ENCODE measurements around the gene TRPV4.

TRPV4 gene

GRCh38 chr12:109760930-109761921 lies 72.0 kb downstream of the TRPV4 start:
- DNase-seq: no peak

GRCh38 chr12:109760031-109760929 lies 72.9 kb downstream of the TRPV4 start:
- no peak for DNase-seq

- DNase-seq: no peak
Measured at GRCh38 chr12:109759595-109759994, 73.6 kb downstream of the TRPV4 start.

GRCh38 chr12:109758426-109759420 lies 74.5 kb downstream of the TRPV4 start:
- DNase-seq: no peak

- no peak for DNase-seq
Measured at GRCh38 chr12:109757671-109758265, 75.4 kb downstream of the TRPV4 start.

- DNase-seq: no peak
Measured at GRCh38 chr12:109756457-109756856, 76.7 kb downstream of the TRPV4 start.

GRCh38 chr12:109753959-109754358 lies 79.2 kb downstream of the TRPV4 start:
- DNase-seq: no peak

GRCh38 chr12:109753054-109753401 lies 80.2 kb downstream of the TRPV4 start:
- DNase-seq: no peak

- DNase-seq: no peak
Measured at GRCh38 chr12:109752117-109753053, 80.8 kb downstream of the TRPV4 start.

GRCh38 chr12:109744986-109745942 lies 87.9 kb downstream of the TRPV4 start:
- DNase-seq: no peak

GRCh38 chr12:109744026-109744425 lies 89.2 kb downstream of the TRPV4 start:
- no peak for DNase-seq

GRCh38 chr12:109743076-109743910 lies 89.9 kb downstream of the TRPV4 start:
- no peak for DNase-seq

GRCh38 chr12:109741970-109742703 lies 91.1 kb downstream of the TRPV4 start:
- DNase-seq: no peak

GRCh38 chr12:109741286-109741969 lies 91.8 kb downstream of the TRPV4 start:
- DNase-seq: no peak

- no peak for DNase-seq
Measured at GRCh38 chr12:109740694-109741245, 92.4 kb downstream of the TRPV4 start.

- DNase-seq: no peak
Measured at GRCh38 chr12:109739747-109740693, 93.2 kb downstream of the TRPV4 start.

Measured in cerebellar nuclear complex (tissue), 1 donor.